Lower leg skin (tissue), 3 donors: Measurements from ENCODE around the gene ENDOD1.

ENCODE experiments used
- CTCF ChIP-seq, 3 donors: fragments of 450-650 bp; IDR thresholded peaks; one replicate each; pipeline ENCODE4 v1.5.1; 2016; ENCODE audit warnings: antibody characterized with exemption in 3 of 3, mild to moderate bottlenecking in 3 of 3, moderate library complexity in 2 of 3
- POLR2A ChIP-seq, 2 donors: fragments of 450-650 bp; IDR thresholded peaks; one replicate each; pipeline ENCODE4 v1.6.1; 2016 to 2017; ENCODE audit warnings: antibody characterized with exemption in 2 of 2, mild to moderate bottlenecking in 1 of 2, moderate library complexity in 1 of 2

- TF ChIP-seq CTCF (IDR thresholded peaks at IDR 0.05) (no peak), POLR2A (IDR thresholded peaks at IDR 0.05) (no peak)
Observed at GRCh38 chr11:95045812-95046211, 43.8 kb upstream of the ENDOD1 start.
